GM10266 (cell line): ENCODE data around the gene NUP188.

ENCODE experiments used
- DNase-seq: peaks from one replicate; pipeline ENCODE4 v3.0.0; 2012; ENCODE audit errors: extremely low spot score
- TF ChIP-seq, protein P1 (sequence below): IDR thresholded peaks from 2 replicates; pipeline ENCODE4 v1.5.1; 2012; ENCODE audit warnings: mild to moderate bottlenecking, low read depth; ENCODE audit not compliant: control insufficient read depth, insufficient read depth; ENCODE audit errors: missing control alignments

Gene NUP188

DNA sequence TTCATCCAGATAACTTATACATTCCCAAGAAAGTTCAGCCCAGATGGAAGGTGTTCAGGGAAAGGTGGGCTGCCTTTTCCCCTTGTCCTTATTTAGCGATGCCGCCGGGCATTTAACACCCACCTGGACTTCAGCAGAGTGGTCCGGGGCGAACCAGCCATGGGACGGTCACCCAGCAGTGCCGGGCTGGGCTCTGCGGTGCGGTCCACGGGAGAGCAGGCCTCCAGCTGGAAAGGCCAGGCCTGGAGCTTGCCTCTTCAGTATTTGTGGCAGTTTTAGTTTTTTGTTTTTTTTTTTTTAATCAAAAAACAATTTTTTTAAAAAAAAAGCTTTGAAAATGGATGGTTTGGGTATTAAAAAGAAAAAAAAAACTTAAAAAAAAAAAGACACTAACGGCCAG, 30.8 kb upstream of the NUP188 start:
- TF ChIP-seq, protein P1, sequence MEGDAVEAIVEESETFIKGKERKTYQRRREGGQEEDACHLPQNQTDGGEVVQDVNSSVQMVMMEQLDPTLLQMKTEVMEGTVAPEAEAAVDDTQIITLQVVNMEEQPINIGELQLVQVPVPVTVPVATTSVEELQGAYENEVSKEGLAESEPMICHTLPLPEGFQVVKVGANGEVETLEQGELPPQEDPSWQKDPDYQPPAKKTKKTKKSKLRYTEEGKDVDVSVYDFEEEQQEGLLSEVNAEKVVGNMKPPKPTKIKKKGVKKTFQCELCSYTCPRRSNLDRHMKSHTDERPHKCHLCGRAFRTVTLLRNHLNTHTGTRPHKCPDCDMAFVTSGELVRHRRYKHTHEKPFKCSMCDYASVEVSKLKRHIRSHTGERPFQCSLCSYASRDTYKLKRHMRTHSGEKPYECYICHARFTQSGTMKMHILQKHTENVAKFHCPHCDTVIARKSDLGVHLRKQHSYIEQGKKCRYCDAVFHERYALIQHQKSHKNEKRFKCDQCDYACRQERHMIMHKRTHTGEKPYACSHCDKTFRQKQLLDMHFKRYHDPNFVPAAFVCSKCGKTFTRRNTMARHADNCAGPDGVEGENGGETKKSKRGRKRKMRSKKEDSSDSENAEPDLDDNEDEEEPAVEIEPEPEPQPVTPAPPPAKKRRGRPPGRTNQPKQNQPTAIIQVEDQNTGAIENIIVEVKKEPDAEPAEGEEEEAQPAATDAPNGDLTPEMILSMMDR = no peak
- no peak for DNase-seq

DNA sequence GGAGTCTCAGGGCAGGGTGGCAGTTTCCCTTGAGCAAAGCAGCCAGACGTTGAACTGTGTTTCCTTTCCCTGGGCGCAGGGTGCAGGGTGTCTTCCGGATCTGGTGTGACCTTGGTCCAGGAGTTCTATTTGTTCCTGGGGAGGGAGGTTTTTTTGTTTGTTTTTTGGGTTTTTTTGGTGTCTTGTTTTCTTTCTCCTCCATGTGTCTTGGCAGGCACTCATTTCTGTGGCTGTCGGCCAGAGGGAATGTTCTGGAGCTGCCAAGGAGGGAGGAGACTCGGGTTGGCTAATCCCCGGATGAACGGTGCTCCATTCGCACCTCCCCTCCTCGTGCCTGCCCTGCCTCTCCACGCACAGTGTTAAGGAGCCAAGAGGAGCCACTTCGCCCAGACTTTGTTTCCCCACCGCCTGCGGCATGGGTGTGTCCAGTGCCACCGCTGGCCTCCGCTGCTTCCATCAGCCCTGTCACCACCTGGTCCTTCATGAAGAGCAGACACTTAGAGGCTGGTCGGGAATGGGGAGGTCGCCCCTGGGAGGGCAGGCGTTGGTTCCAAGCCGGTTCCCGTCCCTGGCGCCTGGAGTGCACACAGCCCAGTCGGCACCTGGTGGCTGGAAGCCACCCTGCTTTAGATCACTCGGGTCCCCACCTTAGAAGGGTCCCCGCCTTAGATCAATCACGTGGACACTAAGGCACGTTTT, 30.2 kb upstream of the NUP188 start:
- TF ChIP-seq, protein P1 = no peak
- DNase-seq = no peak

- DNase-seq = no peak
- TF ChIP-seq, protein P1 = no peak
Observed at GRCh38 chr9:128918921-128919320, 28.6 kb upstream of the NUP188 start.

DNA sequence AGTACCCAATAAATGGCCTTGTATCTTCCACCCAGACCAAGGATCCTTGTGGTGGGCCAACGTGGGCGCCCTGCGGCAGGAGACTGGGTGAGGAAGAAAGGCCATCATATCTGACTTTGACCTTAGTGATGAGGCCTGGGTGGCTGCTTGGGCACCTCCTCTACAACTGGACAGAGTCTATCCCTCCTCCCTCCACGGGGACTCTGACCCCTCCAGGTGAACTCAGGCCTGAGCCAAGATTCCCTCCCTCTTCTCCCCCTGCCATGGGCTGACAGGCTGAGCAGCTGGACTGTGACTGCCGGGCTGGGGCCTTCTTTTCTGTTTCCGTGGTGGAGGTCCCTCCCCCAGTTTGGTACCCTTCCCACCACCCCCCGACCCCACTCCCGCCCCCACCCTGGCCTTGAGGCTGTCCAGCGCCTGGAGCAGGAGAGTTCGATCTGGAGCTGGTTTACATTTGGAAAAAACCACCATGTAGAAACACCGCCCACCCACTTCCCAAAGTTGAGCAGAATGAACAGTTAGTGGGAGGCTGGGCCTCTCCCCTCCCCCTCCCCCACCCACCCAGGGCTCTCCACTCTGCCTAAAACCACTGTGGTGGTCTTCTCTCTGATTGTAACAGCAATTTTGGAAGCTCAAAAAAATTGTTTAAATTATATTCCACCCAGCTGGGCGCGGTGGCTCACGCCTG, 28.0 kb upstream of the NUP188 start:
- DNase-seq = no peak
- TF ChIP-seq, protein P1 = no peak

DNA sequence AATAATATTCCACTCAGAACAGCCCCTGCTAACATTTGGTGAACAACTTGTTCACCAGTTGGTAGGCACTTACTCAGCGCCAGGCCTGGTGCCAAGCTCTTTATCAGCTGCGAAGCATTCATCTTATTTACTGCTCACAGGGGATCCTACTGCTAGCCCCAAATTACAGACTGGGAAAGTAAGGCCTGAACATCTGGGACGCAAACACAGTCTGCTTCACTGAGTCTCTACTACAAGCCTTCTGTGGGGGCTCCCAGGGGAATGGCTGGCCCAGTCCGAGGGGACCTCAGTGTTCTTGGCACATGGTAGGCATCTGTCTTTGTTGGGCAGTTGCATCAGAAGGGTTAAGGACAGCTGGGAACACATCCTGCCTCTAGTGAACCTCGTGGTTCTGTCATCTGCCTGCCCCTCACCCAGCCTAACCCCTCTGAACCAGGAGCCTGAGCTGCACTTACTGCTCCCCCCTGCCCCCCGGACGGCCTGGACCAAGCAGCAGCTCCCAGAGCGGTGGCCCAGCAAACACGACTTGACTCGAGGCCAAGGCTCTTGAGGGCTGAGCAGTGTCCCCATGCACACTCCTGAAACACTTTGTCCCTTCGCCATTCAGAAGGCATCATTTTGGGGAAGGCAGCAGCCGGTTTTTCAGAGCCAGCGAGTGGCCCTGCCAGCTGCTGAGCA, 27.0 kb upstream of the NUP188 start, which contains the start of gene PHYHD1:
TSS of gene PHYHD1 (plus strand) at position 602 of the 678 bp plus-strand sequence. CDS start 1,342 bp downstream, outside the sequence.
- TF ChIP-seq, protein P1 = no peak
- no peak for DNase-seq

- TF ChIP-seq, protein P1 = no peak
- DNase-seq = no peak
Observed at GRCh38 chr9:128921881-128922763, 25.4 kb upstream of the NUP188 start.
